Tibial nerve (tissue), 4 donors: Measurements from ENCODE around the gene CTPS2. TPM values are rescaled to one million over a fixed set of nuclear protein-coding genes. Genes with fewer than 3 reads are reported as not detected.
"Not testable (repeated sequence)": the region's sequence is repeated elsewhere in the genome, so short reads cannot be mapped to it uniquely, and the experiment has no call there.

Experiments
- DNase-seq, 2 donors: peaks; one replicate each; pipeline ENCODE4 v3.0.0-alpha.2; 2019; ENCODE audit warnings: low spot score in 2 of 2
- H3K27ac ChIP-seq, 4 donors: fragments of 200-600 bp; sonication (generic) in 3 of 4; one replicate each; pipeline ENCODE4 v1.5.1; 2017 to 2019; ENCODE audit warnings: mild to moderate bottlenecking in 1 of 4
- H3K27me3 ChIP-seq, 2 donors: fragments of 200-600 bp; sonication (generic) in 1 of 2; one replicate each; pipeline versions ENCODE4 v1.5.1 to v1.6.0; 2017 to 2019
- H3K36me3 ChIP-seq, 3 donors: fragments of 200-600 bp; sonication (generic); one replicate each; pipeline ENCODE4 v1.5.1; 2018 to 2019
- H3K4me1 ChIP-seq, 4 donors: fragments of 200-600 bp; sonication (generic) in 3 of 4; one replicate each; pipeline ENCODE4 v1.5.1; 2017 to 2019
- H3K4me3 ChIP-seq, 4 donors: fragments of 200-600 bp; sonication (generic) in 3 of 4; one replicate each; pipeline ENCODE4 v1.5.1; 2017 to 2019; ENCODE audit warnings: mild to moderate bottlenecking in 1 of 4, moderate library complexity in 1 of 4
- H3K9me3 ChIP-seq, 4 donors: fragments of 200-600 bp; sonication (generic) in 3 of 4; one replicate each; pipeline ENCODE4 v1.5.1; 2017 to 2019
- CTCF ChIP-seq, 5 experiments: fragments of 200-600 bp in 3 of 5; fragments of 450-650 bp in 2 of 5; sonication (generic) in 3 of 5; IDR thresholded peaks; one replicate each; pipeline ENCODE4 v1.5.1; 2016 to 2019; ENCODE audit warnings: antibody characterized with exemption in 5 of 5, mild to moderate bottlenecking in 3 of 5, moderate library complexity in 2 of 5
- EP300 ChIP-seq, 2 donors: sonication (generic); formaldehyde crosslinking; IDR thresholded peaks; one replicate each; pipeline ENCODE4 v1.6.1; 2017; ENCODE audit warnings: antibody characterized with exemption in 2 of 2, mild to moderate bottlenecking in 1 of 2
- POLR2A ChIP-seq, 2 donors: fragments of 450-650 bp; IDR thresholded peaks; one replicate each; pipeline ENCODE4 v1.6.1; 2017; ENCODE audit warnings: antibody characterized with exemption in 2 of 2, mild to moderate bottlenecking in 2 of 2, moderate library complexity in 2 of 2
- WGBS, 2 donors: methylation state at CpG; one replicate each; pipeline ENCODE4 v1.1.5; 2018; 5-methylcytosine and 5-hydroxymethylcytosine counted together
- total RNA-seq, 4 donors: library from RNA; depleted of rRNA; stranded (reverse); fragments of >200 nt; gene quantifications; one replicate each; pipeline ENCODE4 v1.1.0, GENCODE V29; 2016

Gene CTPS2
- 10 to 100 TPM; 15.9 to 27.5 (median 18.7) TPM for total RNA-seq

- peak; percentile 23 to 36 for DNase-seq
Observed at GRCh38 chrX:16712548-16713155, at the start of gene CTPS2. CTPS2 (minus strand) TSS chrX:16712669; CDS start chrX:16702902, 9,767 bp downstream.

GRCh38 chrX:16761500-16761899, 49.0 kb upstream of the CTPS2 start:
- not testable (repeated sequence) for H3K4me1 ChIP-seq, H3K4me3 ChIP-seq, H3K27me3 ChIP-seq, DNase-seq, H3K9me3 ChIP-seq, H3K27ac ChIP-seq
- WGBS, 2 donors: 92 to 93% methylated on average over 4 of the region's 4 CpGs
- peaks cover 0 to 35% (median 0%) of the 10 kb centered on the region in 3 donors for H3K36me3 ChIP-seq

More at GRCh38 chrX:16712548-16713155, at the start of gene CTPS2:
- peaks cover 0 to 4% (median 0%) of the 10 kb centered on the region in 3 donors for H3K36me3 ChIP-seq
- 3 to 12% methylated on average over 24 to 29 of the region's 30 CpGs for WGBS, 2 donors
- H3K27me3 ChIP-seq: peaks cover 0 to 41% of the 10 kb centered on the region in 2 donors
- peak within 1 kb of the TSS; percentile 47 to 87 (median 78) for H3K4me3 ChIP-seq
- H3K4me1 ChIP-seq: peaks cover 0 to 4% (median 0%) of the 10 kb centered on the region in 4 donors
- H3K9me3 ChIP-seq: no peaks in the 10 kb centered on the region
- TF ChIP-seq EP300 (IDR thresholded peaks at IDR 0.05): peak in 1 of 2 donors; percentile 51
- peak in 1 of 5 experiments; percentile 16 for TF ChIP-seq CTCF (IDR thresholded peaks at IDR 0.05)
- TF ChIP-seq POLR2A (IDR thresholded peaks at IDR 0.05): peak in 1 of 2 donors; percentile 40
- H3K27ac ChIP-seq: peak within 1 kb of the TSS; percentile 75 to 95 (median 90)

DNA sequence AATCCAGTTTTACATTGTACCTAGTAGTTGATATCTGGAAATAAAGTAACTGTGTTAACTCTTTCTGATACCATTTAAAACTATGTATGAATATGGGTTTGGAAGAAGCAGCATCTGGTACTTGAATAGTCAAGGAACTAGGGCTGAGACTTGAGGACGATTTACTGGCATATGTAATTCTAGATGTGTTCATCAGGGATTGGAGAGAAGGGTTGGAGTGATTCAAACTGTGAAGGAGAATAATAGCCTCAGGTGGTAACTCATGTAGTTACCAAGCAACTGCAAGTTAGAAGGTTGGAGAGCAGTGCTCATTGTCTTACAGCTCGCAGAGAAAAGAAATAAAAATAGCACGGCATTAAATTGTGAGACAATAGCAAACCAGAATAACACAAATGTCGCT, 44.3 kb upstream of the CTPS2 start:
- DNase-seq: no peak
- peaks cover 0 to 44% (median 0%) of the 10 kb centered on the region in 3 donors for H3K36me3 ChIP-seq
- TF ChIP-seq CTCF (IDR thresholded peaks at IDR 0.05) (no peak), POLR2A (IDR thresholded peaks at IDR 0.05) (no peak), EP300 (IDR thresholded peaks at IDR 0.05) (no peak)
- H3K27ac ChIP-seq: no peak overlapping the region
- no peak overlapping the region for H3K4me3 ChIP-seq
- WGBS, 2 donors: 91 to 92% methylated on average over 4 of the region's 4 CpGs
- no peaks in the 10 kb centered on the region for H3K9me3 ChIP-seq
- no peaks in the 10 kb centered on the region for H3K4me1 ChIP-seq
- no peaks in the 10 kb centered on the region for H3K27me3 ChIP-seq

- WGBS, 2 donors: 90% methylated on average over 2 of the region's 2 CpGs
- no peak for TF ChIP-seq EP300 (IDR thresholded peaks at IDR 0.05)
- no peak for TF ChIP-seq CTCF (IDR thresholded peaks at IDR 0.05)
- TF ChIP-seq POLR2A (IDR thresholded peaks at IDR 0.05): no peak
- H3K36me3 ChIP-seq: peaks cover 0 to 39% (median 0%) of the 10 kb centered on the region in 3 donors
Observed at GRCh38 chrX:16754019-16754418, 41.5 kb upstream of the CTPS2 start.

GRCh38 chrX:16750136-16750535, 37.7 kb upstream of the CTPS2 start:
- Histone ChIP-seq H3K4me1 (no peaks in the 10 kb centered on the region), H3K4me3 (no peak overlapping the region), H3K27me3 (no peaks in the 10 kb centered on the region), H3K36me3 (peaks cover 0 to 56% (median 0%) of the 10 kb centered on the region in 3 donors), H3K27ac (no peak overlapping the region), H3K9me3 (no peaks in the 10 kb centered on the region)
- no peak for DNase-seq
- TF ChIP-seq CTCF (IDR thresholded peaks at IDR 0.05) (no peak), POLR2A (IDR thresholded peaks at IDR 0.05) (no peak), EP300 (IDR thresholded peaks at IDR 0.05) (no peak)
- WGBS, 2 donors: 94 to 95% methylated on average over 7 of the region's 7 CpGs

More at GRCh38 chrX:16754019-16754418, 41.5 kb upstream of the CTPS2 start:
- H3K27me3 ChIP-seq: no peaks in the 10 kb centered on the region
- H3K9me3 ChIP-seq: no peaks in the 10 kb centered on the region
- no peaks in the 10 kb centered on the region for H3K4me1 ChIP-seq
- no peak overlapping the region for H3K4me3 ChIP-seq
- H3K27ac ChIP-seq: no peak overlapping the region
- DNase-seq: no peak
